ENCODE data around the gene KIF3A. TPM values are rescaled to one million over a fixed set of nuclear protein-coding genes. Genes with fewer than 3 reads are reported as not detected.

The KIF3A gene
- total RNA-seq: 10 to 100 TPM in 1 of 2 experiments, 1 to 10 TPM in 1; 7.1 to 10.6 TPM

- ATAC-seq (peak; percentile 94), DNase-seq (peak; percentile 99)
- H3K4me1 Mint-ChIP-seq: peaks cover 30% of the 10 kb centered on the region
- H3K27me3 Mint-ChIP-seq: no peaks in the 10 kb centered on the region
- peaks cover 6% of the 10 kb centered on the region for H3K36me3 Mint-ChIP-seq (ENCODE audit: low read depth)
- H3K27ac Mint-ChIP-seq: peak within 1 kb of the TSS; percentile 70
- no peaks in the 10 kb centered on the region for H3K9me3 Mint-ChIP-seq (ENCODE audit: low read depth)
- intact Hi-C loops (cut with DNase I, micrococcal nuclease): loop anchor here (1.0 to 5.0 kb wide), 14 partner anchors 10 to 368 kb away; partner anchors contain the start of genes AFF4 (in 1 of the 2), CCNI2 (in 1 of the 2), GDF9 (in 1 of the 2) and HSPA4 (in 1 of the 2)
- CTCF ChIA-PET: interaction anchor here (0.5 to 2.8 kb wide), 11 partner anchors 9 to 500 kb away, joined by 3 to 11 read pairs (median 4); partner anchors contain the start of genes CCNI2 and RAD50
- POLR2A ChIA-PET: interaction anchor here (0.5 to 1.8 kb wide), 7 partner anchors 10 to 225 kb away, joined by 3 to 5 read pairs (median 4); partner anchors contain the start of gene CCNI2
- H3K4me3 Mint-ChIP-seq: peak within 1 kb of the TSS; percentile 77
These were observed at the start of gene KIF3A for GRCh38 chr5:132736853-132737833. KIF3A (minus strand) TSS chr5:132737546; CDS start chr5:132737419, 127 bp downstream.

GRCh38 chr5:132787076-132787475 lies 49.7 kb upstream of the KIF3A start:
- ChIA-PET CTCF (no interaction called here), POLR2A (no interaction called here)
- no peak overlapping the region for H3K27ac Mint-ChIP-seq
- no peaks in the 10 kb centered on the region for H3K9me3 Mint-ChIP-seq (ENCODE audit: low read depth)
- intact Hi-C loops (cut with DNase I, micrococcal nuclease): no loop called here
- ATAC-seq (no peak), DNase-seq (no peak)
- no peaks in the 10 kb centered on the region for H3K36me3 Mint-ChIP-seq (ENCODE audit: low read depth)
- peaks cover 12% of the 10 kb centered on the region for H3K27me3 Mint-ChIP-seq
- no peak overlapping the region for H3K4me3 Mint-ChIP-seq
- no peaks in the 10 kb centered on the region for H3K4me1 Mint-ChIP-seq

- H3K27me3 Mint-ChIP-seq: peaks cover 21% of the 10 kb centered on the region
- no peaks in the 10 kb centered on the region for H3K9me3 Mint-ChIP-seq (ENCODE audit: low read depth)
- ChIA-PET POLR2A (no interaction called here), CTCF (interaction anchor here (0.6 kb wide), 2 partner anchors 32 to 744 kb away, joined by 3 to 6 read pairs; no protein-coding TSS in a partner anchor)
- DNase-seq: no peak
- no peaks in the 10 kb centered on the region for H3K4me1 Mint-ChIP-seq
- no peak overlapping the region for H3K4me3 Mint-ChIP-seq
- H3K36me3 Mint-ChIP-seq (ENCODE audit: low read depth): no peaks in the 10 kb centered on the region
- no peak overlapping the region for H3K27ac Mint-ChIP-seq
- ATAC-seq: no peak
- intact Hi-C loops (cut with DNase I, micrococcal nuclease): no loop called here
These were observed 48.5 kb upstream of the KIF3A start for GRCh38 chr5:132785864-132786263.

- Mint-ChIP-seq H3K4me1 (no peaks in the 10 kb centered on the region), H3K4me3 (no peak overlapping the region), H3K9me3 (ENCODE audit: low read depth) (no peaks in the 10 kb centered on the region), H3K27me3 (peaks cover 21% of the 10 kb centered on the region), H3K27ac (no peak overlapping the region), H3K36me3 (ENCODE audit: low read depth) (no peaks in the 10 kb centered on the region)
- ChIA-PET POLR2A (no interaction called here), CTCF (interaction anchor here (0.6 to 1.1 kb wide), 4 partner anchors 32 to 744 kb away, joined by 3 to 6 read pairs (median 3); no protein-coding TSS in a partner anchor)
- DNase-seq (no peak), ATAC-seq (no peak)
- intact Hi-C loops (cut with DNase I, micrococcal nuclease): no loop called here
These were observed 48.0 kb upstream of the KIF3A start for GRCh38 chr5:132785365-132785764.

- H3K36me3 Mint-ChIP-seq (ENCODE audit: low read depth): no peaks in the 10 kb centered on the region
- H3K4me3 Mint-ChIP-seq: no peak overlapping the region
- ATAC-seq (no peak), DNase-seq (no peak)
- no peak overlapping the region for H3K27ac Mint-ChIP-seq
- ChIA-PET CTCF (interaction anchor here (0.7 kb wide), 1 partner anchor 39 kb away, joined by 3 read pairs; no protein-coding TSS in a partner anchor), POLR2A (no interaction called here)
- intact Hi-C loops (cut with DNase I, micrococcal nuclease): no loop called here
- H3K9me3 Mint-ChIP-seq (ENCODE audit: low read depth): no peaks in the 10 kb centered on the region
- H3K4me1 Mint-ChIP-seq: peaks cover 4% of the 10 kb centered on the region
- peaks cover 39% of the 10 kb centered on the region for H3K27me3 Mint-ChIP-seq
These were observed 44.8 kb upstream of the KIF3A start for GRCh38 chr5:132782101-132782500.

GRCh38 chr5:132781029-132781428 lies 43.7 kb upstream of the KIF3A start:
- intact Hi-C loops (cut with DNase I, micrococcal nuclease): no loop called here
- ChIA-PET POLR2A (no interaction called here), CTCF (no interaction called here)
- Mint-ChIP-seq H3K27me3 (peaks cover 41% of the 10 kb centered on the region), H3K27ac (no peak overlapping the region), H3K36me3 (ENCODE audit: low read depth) (no peaks in the 10 kb centered on the region), H3K4me1 (peaks cover 7% of the 10 kb centered on the region), H3K9me3 (ENCODE audit: low read depth) (no peaks in the 10 kb centered on the region), H3K4me3 (no peak overlapping the region)
- DNase-seq (no peak), ATAC-seq (no peak)

- ChIA-PET POLR2A (no interaction called here), CTCF (no interaction called here)
- intact Hi-C loops (cut with DNase I, micrococcal nuclease): no loop called here
- Mint-ChIP-seq H3K9me3 (ENCODE audit: low read depth) (no peaks in the 10 kb centered on the region), H3K27me3 (peaks cover 42% of the 10 kb centered on the region), H3K36me3 (ENCODE audit: low read depth) (no peaks in the 10 kb centered on the region), H3K4me1 (peaks cover 7% of the 10 kb centered on the region), H3K27ac (no peak overlapping the region), H3K4me3 (no peak overlapping the region)
- no peak for ATAC-seq
- no peak for DNase-seq
These were observed 43.2 kb upstream of the KIF3A start for GRCh38 chr5:132780577-132780976.

- DNase-seq (no peak), ATAC-seq (no peak)
- POLR2A ChIA-PET: no interaction called here
- H3K4me3 Mint-ChIP-seq: no peak overlapping the region
- no peaks in the 10 kb centered on the region for H3K9me3 Mint-ChIP-seq (ENCODE audit: low read depth)
- intact Hi-C loops (cut with DNase I, micrococcal nuclease): no loop called here
- H3K36me3 Mint-ChIP-seq (ENCODE audit: low read depth): no peaks in the 10 kb centered on the region
- peaks cover 39% of the 10 kb centered on the region for H3K27me3 Mint-ChIP-seq
- peaks cover 7% of the 10 kb centered on the region for H3K4me1 Mint-ChIP-seq
- CTCF ChIA-PET: interaction anchor here (0.8 kb wide), 1 partner anchor 13 kb away, joined by 4 read pairs; no protein-coding TSS in a partner anchor
- H3K27ac Mint-ChIP-seq: no peak overlapping the region
These were observed 42.6 kb upstream of the KIF3A start for GRCh38 chr5:132779961-132780360.

- ChIA-PET CTCF (interaction anchor here (0.6 to 1.2 kb wide), 2 partner anchors 54 to 156 kb away, joined by 3 read pairs; no protein-coding TSS in a partner anchor), POLR2A (no interaction called here)
- H3K9me3 Mint-ChIP-seq (ENCODE audit: low read depth): no peaks in the 10 kb centered on the region
- DNase-seq: no peak
- H3K4me1 Mint-ChIP-seq: peaks cover 7% of the 10 kb centered on the region
- no peak overlapping the region for H3K4me3 Mint-ChIP-seq
- peaks cover 41% of the 10 kb centered on the region for H3K27me3 Mint-ChIP-seq
- intact Hi-C loops (cut with DNase I, micrococcal nuclease): no loop called here
- no peak for ATAC-seq
- no peaks in the 10 kb centered on the region for H3K36me3 Mint-ChIP-seq (ENCODE audit: low read depth)
- H3K27ac Mint-ChIP-seq: no peak overlapping the region
These were observed 41.5 kb upstream of the KIF3A start for GRCh38 chr5:132778856-132779255.

- peak overlapping the region; percentile 59 for H3K4me3 Mint-ChIP-seq
- ChIA-PET CTCF (interaction anchor here (0.6 to 1.4 kb wide), 4 partner anchors 33 to 1097 kb away, joined by 3 to 4 read pairs (median 4); no protein-coding TSS in a partner anchor), POLR2A (no interaction called here)
- intact Hi-C loops (cut with DNase I, micrococcal nuclease): no loop called here
- H3K4me1 Mint-ChIP-seq: peaks cover 7% of the 10 kb centered on the region
- DNase-seq (no peak), ATAC-seq (no peak)
- peaks cover 41% of the 10 kb centered on the region for H3K27me3 Mint-ChIP-seq
- no peaks in the 10 kb centered on the region for H3K9me3 Mint-ChIP-seq (ENCODE audit: low read depth)
- H3K27ac Mint-ChIP-seq: no peak overlapping the region
- H3K36me3 Mint-ChIP-seq (ENCODE audit: low read depth): no peaks in the 10 kb centered on the region
These were observed 40.8 kb upstream of the KIF3A start for GRCh38 chr5:132778129-132778528.

GRCh38 chr5:132777209-132778069 lies 40.1 kb upstream of the KIF3A start, which contains the start of gene SEPTIN8:
SEPTIN8 (minus strand) TSS chr5:132777239; CDS start chr5:132777137, 102 bp downstream.
- ChIA-PET POLR2A (no interaction called here), CTCF (interaction anchor here (0.6 to 1.4 kb wide), 4 partner anchors 34 to 1098 kb away, joined by 3 to 4 read pairs (median 4); no protein-coding TSS in a partner anchor)
- Mint-ChIP-seq H3K4me3 (peak within 1 kb of the TSS; percentile 65), H3K4me1 (peaks cover 7% of the 10 kb centered on the region), H3K27me3 (peaks cover 37% of the 10 kb centered on the region), H3K9me3 (ENCODE audit: low read depth) (no peaks in the 10 kb centered on the region), H3K27ac (peak within 1 kb of the TSS; percentile 8), H3K36me3 (ENCODE audit: low read depth) (no peaks in the 10 kb centered on the region)
- ATAC-seq (peak; percentile 79), DNase-seq (peak; percentile 67)
- intact Hi-C loops (cut with DNase I, micrococcal nuclease): loop anchor here in 1 of 2 experiments (1.0 kb wide), 2 partner anchors 24 to 40 kb away; partner anchors contain the start of gene KIF3A
